GM21390 (cell line): ENCODE data around the gene MACROD2.
"Not testable (repeated sequence)": the region's sequence is repeated elsewhere in the genome, so short reads cannot be mapped to it uniquely, and the experiment has no call there.

Source experiments
- ATAC-seq: cut with Tn5 transposase; IDR thresholded peaks from one replicate; pipeline ENCODE4 v1.9.1; 2021; ENCODE audit not compliant: unreplicated experiment

Gene MACROD2

GRCh38 chr20:14178952-14179351, 183.6 kb downstream of the MACROD2 start:
- no peak for ATAC-seq

- ATAC-seq, result no peak
Measured at GRCh38 chr20:14189794-14190402, 194.6 kb downstream of the MACROD2 start.

GRCh38 chr20:14191559-14191958, 196.2 kb downstream of the MACROD2 start:
- ATAC-seq, result no peak

- no peak for ATAC-seq
Measured at GRCh38 chr20:14193443-14193842, 198.1 kb downstream of the MACROD2 start.

GRCh38 chr20:14193885-14194284, 198.6 kb downstream of the MACROD2 start:
- no peak for ATAC-seq

GRCh38 chr20:14197097-14197496, 201.8 kb downstream of the MACROD2 start:
- no peak for ATAC-seq

GRCh38 chr20:14198416-14198815, 203.1 kb downstream of the MACROD2 start:
- no peak for ATAC-seq

- no peak for ATAC-seq
Measured at GRCh38 chr20:14199111-14199510, 203.8 kb downstream of the MACROD2 start.

- ATAC-seq, result no peak
Measured at GRCh38 chr20:14203657-14204056, 208.3 kb downstream of the MACROD2 start.

- ATAC-seq, result no peak
Measured at GRCh38 chr20:14207591-14207990, 212.3 kb downstream of the MACROD2 start.

- no peak for ATAC-seq
Measured at GRCh38 chr20:14208956-14209355, 213.6 kb downstream of the MACROD2 start.

GRCh38 chr20:14210146-14210545, 214.8 kb downstream of the MACROD2 start:
- ATAC-seq, result no peak

- ATAC-seq, result no peak
Measured at GRCh38 chr20:14214046-14214445, 218.7 kb downstream of the MACROD2 start.

- not testable (repeated sequence) for ATAC-seq
Measured at GRCh38 chr20:14215880-14216279, 220.6 kb downstream of the MACROD2 start.

GRCh38 chr20:14219801-14220461, 224.6 kb downstream of the MACROD2 start:
- ATAC-seq, result no peak

GRCh38 chr20:14220986-14221385, 225.7 kb downstream of the MACROD2 start:
- no peak for ATAC-seq

GRCh38 chr20:14223806-14224205, 228.5 kb downstream of the MACROD2 start:
- ATAC-seq, result no peak

GRCh38 chr20:14226051-14227049, 231.0 kb downstream of the MACROD2 start:
- not testable (repeated sequence) for ATAC-seq

GRCh38 chr20:14232650-14233049, 237.3 kb downstream of the MACROD2 start:
- ATAC-seq, result peak; percentile 77

GRCh38 chr20:14234666-14235295, 239.5 kb downstream of the MACROD2 start:
- ATAC-seq, result no peak

GRCh38 chr20:14235355-14235754, 240.0 kb downstream of the MACROD2 start:
- no peak for ATAC-seq
